Mammary epithelial cell (primary cell): ENCODE data around the gene DYSF.

Source experiments
- EZH2 ChIP-seq: IDR thresholded peaks from 2 replicates; pipeline ENCODE4 v1.6.1; 2012; ENCODE audit warnings: low read length, inconsistent platforms, borderline replicate concordance
- TF ChIP-seq, protein P1 (sequence below), 2 donors: IDR thresholded peaks in 1 of 2; conservative IDR thresholded peaks in 1 of 2; 2 replicates each; pipeline ENCODE4 v1.5.1; 2011 to 2012; ENCODE audit warnings: inconsistent platforms in 2 of 2, low read length in 2 of 2, mild to moderate bottlenecking in 2 of 2, control low read depth in 1 of 2, low read depth in 1 of 2; ENCODE audit not compliant: insufficient read depth in 1 of 2; ENCODE audit errors: extremely low read depth in 1 of 2

DNA sequence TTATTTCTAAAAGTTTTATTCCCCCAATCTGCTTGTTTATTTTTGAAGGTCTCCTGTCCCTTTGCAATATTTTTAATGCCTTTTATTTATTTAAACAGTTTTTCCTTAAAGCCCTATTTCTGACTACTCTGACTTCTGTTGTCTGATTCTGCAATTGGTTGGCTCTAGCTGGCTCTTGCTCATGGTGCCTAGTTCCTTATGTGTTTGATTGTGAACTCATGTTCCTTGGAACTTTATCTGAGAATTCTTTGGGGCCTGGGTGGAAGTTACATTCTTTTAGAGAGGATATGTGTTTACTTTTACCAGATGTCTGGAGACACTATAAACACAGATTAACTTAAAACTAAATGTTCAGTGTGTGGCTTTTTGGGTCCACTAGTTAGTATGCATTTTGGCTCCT is 175.9 kb downstream of the DYSF start:
- TF ChIP-seq, protein P1, sequence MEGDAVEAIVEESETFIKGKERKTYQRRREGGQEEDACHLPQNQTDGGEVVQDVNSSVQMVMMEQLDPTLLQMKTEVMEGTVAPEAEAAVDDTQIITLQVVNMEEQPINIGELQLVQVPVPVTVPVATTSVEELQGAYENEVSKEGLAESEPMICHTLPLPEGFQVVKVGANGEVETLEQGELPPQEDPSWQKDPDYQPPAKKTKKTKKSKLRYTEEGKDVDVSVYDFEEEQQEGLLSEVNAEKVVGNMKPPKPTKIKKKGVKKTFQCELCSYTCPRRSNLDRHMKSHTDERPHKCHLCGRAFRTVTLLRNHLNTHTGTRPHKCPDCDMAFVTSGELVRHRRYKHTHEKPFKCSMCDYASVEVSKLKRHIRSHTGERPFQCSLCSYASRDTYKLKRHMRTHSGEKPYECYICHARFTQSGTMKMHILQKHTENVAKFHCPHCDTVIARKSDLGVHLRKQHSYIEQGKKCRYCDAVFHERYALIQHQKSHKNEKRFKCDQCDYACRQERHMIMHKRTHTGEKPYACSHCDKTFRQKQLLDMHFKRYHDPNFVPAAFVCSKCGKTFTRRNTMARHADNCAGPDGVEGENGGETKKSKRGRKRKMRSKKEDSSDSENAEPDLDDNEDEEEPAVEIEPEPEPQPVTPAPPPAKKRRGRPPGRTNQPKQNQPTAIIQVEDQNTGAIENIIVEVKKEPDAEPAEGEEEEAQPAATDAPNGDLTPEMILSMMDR (conservative IDR thresholded peaks at IDR 0.05 in 1 of 2, IDR thresholded peaks at IDR 0.05 in 1 of 2; ENCODE audit: extremely low read depth in 1 of 2, insufficient read depth in 1 of 2, low read depth in 1 of 2, low read length in 2 of 2): no peak
- no peak for TF ChIP-seq EZH2
